ENCODE measurements around the gene ESPNL. TPM values are rescaled to one million over a fixed set of nuclear protein-coding genes. Genes with fewer than 3 reads are reported as not detected.
A peak's percentile ranks its signal among the peaks of the same experiment; 100 is the strongest.
"Not testable (repeated sequence)": the region's sequence is repeated elsewhere in the genome, so short reads cannot be mapped to it uniquely, and the experiment has no call there.

Gene ESPNL
- total RNA-seq, 1 donor from 2014 or later: 1.0 TPM

DNA sequence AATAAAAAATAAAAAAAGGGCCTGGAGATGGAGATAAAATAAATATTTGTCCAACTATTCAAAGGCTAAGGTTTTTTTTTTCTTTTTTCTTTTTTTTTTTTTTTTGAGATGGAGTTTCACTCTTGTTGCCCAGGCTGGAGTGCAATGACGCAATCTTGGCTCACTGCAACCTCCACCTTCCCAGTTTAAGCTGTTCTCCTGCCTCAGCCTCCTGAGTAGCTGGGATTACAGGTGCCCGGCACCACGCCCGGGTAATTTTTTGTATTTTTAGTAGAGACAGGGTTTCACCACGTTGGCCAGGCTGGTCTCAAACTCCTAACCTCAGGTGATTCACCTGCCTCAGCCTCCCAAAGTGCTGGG is 70.9 kb downstream of the ESPNL start:
- DNase-seq: not testable (repeated sequence)

- DNase-seq: peak; percentile 32
These were observed 71.5 kb downstream of the ESPNL start for GRCh38 chr2:238171575-238172187.

GRCh38 chr2:238172439-238172838 is 72.3 kb downstream of the ESPNL start:
- no peak for DNase-seq

GRCh38 chr2:238173692-238174091 is 73.6 kb downstream of the ESPNL start:
- DNase-seq: no peak

DNA sequence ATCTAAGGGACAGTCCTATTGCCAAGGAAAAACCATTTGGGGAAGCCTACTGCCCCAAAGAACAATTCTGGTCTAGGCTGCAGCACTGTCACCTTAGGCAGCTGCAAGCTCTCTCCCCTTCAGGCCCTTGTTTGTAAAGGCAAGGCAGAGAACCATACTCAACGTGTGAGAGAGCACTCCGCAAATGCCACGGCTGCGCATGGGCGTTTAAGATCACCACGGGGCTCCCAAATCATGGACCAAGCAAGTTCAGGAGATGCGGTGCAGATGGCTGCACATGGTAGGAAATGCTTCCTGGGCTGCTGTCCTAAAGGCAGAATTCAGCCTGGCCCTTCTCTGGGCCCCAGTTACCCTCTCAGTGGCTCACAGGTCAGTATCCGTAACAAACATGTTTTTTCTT is 74.2 kb downstream of the ESPNL start:
- DNase-seq: no peak

- DNase-seq: no peak
These were observed 74.6 kb downstream of the ESPNL start for GRCh38 chr2:238174701-238175100.

GRCh38 chr2:238176613-238177012 is 76.5 kb downstream of the ESPNL start:
- DNase-seq: peak; percentile 37

DNA sequence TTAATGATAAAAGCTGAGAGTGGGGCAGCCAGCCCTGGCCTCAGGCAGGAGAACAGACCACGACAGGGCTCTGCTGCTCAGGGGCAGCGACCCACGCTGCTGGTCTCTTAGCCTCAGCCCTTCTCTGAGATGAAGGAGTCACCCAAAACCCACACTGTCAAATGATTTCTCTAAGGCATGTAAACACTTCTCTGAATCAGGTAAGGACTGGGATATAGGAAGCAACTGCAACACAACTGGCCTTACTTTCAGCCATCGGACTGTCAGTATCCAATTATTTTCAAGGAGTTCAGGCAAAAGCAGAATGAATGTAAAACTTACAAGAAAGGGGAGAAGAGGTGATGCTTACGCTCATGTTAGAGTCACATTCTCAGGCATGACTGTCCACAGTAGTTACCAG is 80.4 kb downstream of the ESPNL start:
- no peak for DNase-seq

GRCh38 chr2:238182362-238182761 is 82.2 kb downstream of the ESPNL start:
- DNase-seq: no peak

Other genes with a start within 250 kb of the ESPNL start
- 51.7 TPM for gene RAMP1, start 240.7 kb upstream of the ESPNL start, total RNA-seq
- gene UBE2F, start 133.3 kb upstream of the ESPNL start, total RNA-seq: 69.6 TPM
- 21.2 TPM for gene SCLY, start 39.3 kb upstream of the ESPNL start, total RNA-seq
- 58.4 TPM for gene KLHL30, start 38.3 kb downstream of the ESPNL start, total RNA-seq
- 14.1 TPM for gene ERFE, start 58.6 kb downstream of the ESPNL start, total RNA-seq
- 33.2 TPM for gene ILKAP, start 103.4 kb downstream of the ESPNL start, total RNA-seq
- 22.1 TPM for gene HES6, start 139.7 kb downstream of the ESPNL start, total RNA-seq
- 15.3 TPM for gene PER2, start 188.3 kb downstream of the ESPNL start, total RNA-seq
- 3.5 TPM for gene TRAF3IP1, start 220.2 kb downstream of the ESPNL start, total RNA-seq